Parathyroid adenoma (tissue), 2 donors: ENCODE data around the gene LILRA2.

Experiments used
- H2AFZ ChIP-seq: fragments of 300-600 bp; sonication (generic); one replicate; pipeline ENCODE4 v1.7.0; 2017; ENCODE audit warnings: antibody characterized with exemption, mild to moderate bottlenecking
- H3K27ac ChIP-seq: fragments of 300-600 bp; sonication (generic); one replicate; pipeline ENCODE4 v1.7.0; 2017
- H3K27me3 ChIP-seq: fragments of 300-600 bp; sonication (generic); one replicate; pipeline ENCODE4 v1.7.0; 2017; ENCODE audit warnings: low read length; ENCODE audit not compliant: control insufficient read depth, insufficient read depth
- H3K36me3 ChIP-seq: fragments of 300-600 bp; sonication (generic); one replicate; pipeline ENCODE4 v1.7.0; 2017; ENCODE audit warnings: low read length; ENCODE audit not compliant: control insufficient read depth, insufficient read depth
- H3K4me1 ChIP-seq: fragments of 300-600 bp; sonication (generic); one replicate; pipeline ENCODE4 v1.7.0; 2017; ENCODE audit warnings: control low read depth
- H3K4me2 ChIP-seq: fragments of 300-600 bp; sonication (generic); one replicate; pipeline ENCODE4 v1.7.0; 2017; ENCODE audit warnings: low read length
- H3K4me3 ChIP-seq: fragments of 300-600 bp; sonication (generic); one replicate; pipeline ENCODE4 v1.7.0; 2017; ENCODE audit warnings: low read depth, low read length
- H3K79me2 ChIP-seq: fragments of 300-600 bp; sonication (generic); one replicate; pipeline ENCODE4 v1.7.0; 2017; ENCODE audit warnings: control low read depth
- H3K9ac ChIP-seq: fragments of 300-600 bp; sonication (generic); one replicate; pipeline ENCODE4 v1.7.0; 2017; ENCODE audit warnings: mild to moderate bottlenecking
- H3K9me3 ChIP-seq: fragments of 300-600 bp; sonication (generic); one replicate; pipeline ENCODE4 v1.7.0; 2017; ENCODE audit warnings: low read length; ENCODE audit not compliant: control insufficient read depth
- CTCF ChIP-seq: fragments of 300-600 bp; sonication (generic); IDR thresholded peaks from one replicate; pipeline ENCODE4 v1.7.0; 2017; ENCODE audit warnings: antibody characterized with exemption, mild to moderate bottlenecking
- donor health status: primary hyperparathyroidism.

LILRA2 gene

GRCh38 chr19:54573330-54573872, at the start of gene LILRA2:
TSS of gene LILRA2 (plus strand) at chr19:54573790. CDS start at chr19:54573879, 89 bp downstream.
- H3K27me3 ChIP-seq: no peaks in the 10 kb centered on the region
- no peaks in the 10 kb centered on the region for H3K79me2 ChIP-seq
- H3K4me3 ChIP-seq: no peak within 1 kb of the TSS
- no peaks in the 10 kb centered on the region for H3K4me1 ChIP-seq
- H3K27ac ChIP-seq: no peak within 1 kb of the TSS
- no peaks in the 10 kb centered on the region for H3K9me3 ChIP-seq
- H3K9ac ChIP-seq: no peak within 1 kb of the TSS
- H3K4me2 ChIP-seq: no peak within 1 kb of the TSS
- H3K36me3 ChIP-seq: no peaks in the 10 kb centered on the region
- no peak for TF ChIP-seq CTCF
- no peak within 1 kb of the TSS for H2AFZ ChIP-seq

GRCh38 chr19:54525636-54526035, 48.0 kb upstream of the LILRA2 start:
- Histone ChIP-seq H3K9ac (no peak overlapping the region), H3K36me3 (no peaks in the 10 kb centered on the region), H3K9me3 (no peaks in the 10 kb centered on the region), H3K27ac (no peak overlapping the region), H3K79me2 (no peaks in the 10 kb centered on the region), H3K4me1 (no peaks in the 10 kb centered on the region), H2AFZ (no peak overlapping the region), H3K4me3 (no peak overlapping the region), H3K4me2 (no peak overlapping the region), H3K27me3 (no peaks in the 10 kb centered on the region)
- TF ChIP-seq CTCF: no peak

- H3K36me3 ChIP-seq: no peaks in the 10 kb centered on the region
- H3K4me1 ChIP-seq: no peaks in the 10 kb centered on the region
- no peak overlapping the region for H3K9ac ChIP-seq
- no peak overlapping the region for H3K4me3 ChIP-seq
- no peaks in the 10 kb centered on the region for H3K9me3 ChIP-seq
- no peak for TF ChIP-seq CTCF
- no peak overlapping the region for H2AFZ ChIP-seq
- no peaks in the 10 kb centered on the region for H3K79me2 ChIP-seq
- no peak overlapping the region for H3K4me2 ChIP-seq
- H3K27ac ChIP-seq: no peak overlapping the region
- no peaks in the 10 kb centered on the region for H3K27me3 ChIP-seq
Observed at GRCh38 chr19:54526972-54527371, 46.6 kb upstream of the LILRA2 start.

GRCh38 chr19:54530866-54531265, 42.7 kb upstream of the LILRA2 start:
- H3K27ac ChIP-seq: no peak overlapping the region
- no peak overlapping the region for H2AFZ ChIP-seq
- no peaks in the 10 kb centered on the region for H3K4me1 ChIP-seq
- H3K36me3 ChIP-seq: no peaks in the 10 kb centered on the region
- no peaks in the 10 kb centered on the region for H3K9me3 ChIP-seq
- H3K9ac ChIP-seq: no peak overlapping the region
- no peak for TF ChIP-seq CTCF
- no peaks in the 10 kb centered on the region for H3K79me2 ChIP-seq
- H3K4me3 ChIP-seq: no peak overlapping the region
- H3K27me3 ChIP-seq: no peaks in the 10 kb centered on the region
- no peak overlapping the region for H3K4me2 ChIP-seq

- TF ChIP-seq CTCF: no peak
Observed at GRCh38 chr19:54532528-54532927, 41.1 kb upstream of the LILRA2 start.

More at GRCh38 chr19:54532528-54532927, 41.1 kb upstream of the LILRA2 start:
- H3K4me2 ChIP-seq: no peak overlapping the region
- H3K4me3 ChIP-seq: no peak overlapping the region
- H3K9me3 ChIP-seq: no peaks in the 10 kb centered on the region
- no peak overlapping the region for H3K27ac ChIP-seq
- no peaks in the 10 kb centered on the region for H3K79me2 ChIP-seq
- H3K27me3 ChIP-seq: no peaks in the 10 kb centered on the region
- no peak overlapping the region for H3K9ac ChIP-seq
- H3K4me1 ChIP-seq: no peaks in the 10 kb centered on the region
- no peaks in the 10 kb centered on the region for H3K36me3 ChIP-seq
- H2AFZ ChIP-seq: no peak overlapping the region
